Spleen (tissue), 11 donors: Measurements from ENCODE around the gene SLC22A23. TPM values are rescaled to one million over a fixed set of nuclear protein-coding genes. Genes with fewer than 3 reads are reported as not detected.

Source experiments
- DNase-seq: peaks from one replicate; pipeline ENCODE4 v3.0.0-alpha.2; 2020
- H3K27ac ChIP-seq, 8 donors: fragments of 200-600 bp; sonication (generic) in 7 of 8; 1 replicate in 4 of 8; 2 replicates in 4 of 8; pipeline versions ENCODE4 v1.5.0 to v1.8.0; 2016 to 2021; ENCODE audit warnings: inconsistent platforms in 4 of 8, mild to moderate bottlenecking in 4 of 8, moderate library complexity in 1 of 8
- H3K27me3 ChIP-seq, 7 donors: fragments of 200-600 bp; sonication (generic) in 6 of 7; replicated peaks in 1 of 7; 1 replicate in 4 of 7; 2 replicates in 3 of 7; pipeline versions ENCODE4 v1.5.0 to v1.8.0; 2016 to 2021; ENCODE audit warnings: inconsistent platforms in 3 of 7, mild to moderate bottlenecking in 1 of 7
- H3K36me3 ChIP-seq, 6 donors: fragments of 200-600 bp; sonication (generic) in 5 of 6; 1 replicate in 4 of 6; 2 replicates in 2 of 6; pipeline versions ENCODE4 v1.5.0 to v1.8.0; 2016 to 2021; ENCODE audit warnings: inconsistent platforms in 2 of 6
- H3K4me1 ChIP-seq, 6 donors: fragments of 200-600 bp; sonication (generic) in 5 of 6; 1 replicate in 3 of 6; 2 replicates in 3 of 6; pipeline versions ENCODE4 v1.5.0 to v1.8.0; 2016 to 2021; ENCODE audit warnings: inconsistent platforms in 3 of 6
- H3K4me3 ChIP-seq, 8 donors: fragments of 200-600 bp; sonication (generic) in 7 of 8; 1 replicate in 4 of 8; 2 replicates in 4 of 8; pipeline versions ENCODE4 v1.5.0 to v1.8.0; 2016 to 2021; ENCODE audit warnings: inconsistent platforms in 4 of 8, mild to moderate bottlenecking in 4 of 8, moderate library complexity in 2 of 8
- H3K9me3 ChIP-seq, 8 donors: fragments of 200-600 bp; sonication (generic) in 7 of 8; 1 replicate in 4 of 8; 2 replicates in 4 of 8; pipeline versions ENCODE4 v1.5.0 to v1.8.0; 2016 to 2021; ENCODE audit warnings: inconsistent platforms in 4 of 8
- POLR2A ChIP-seq, 3 donors: fragments of 450-650 bp; IDR thresholded peaks; one replicate each; pipeline ENCODE4 v1.5.1; 2017; ENCODE audit warnings: antibody characterized with exemption in 3 of 3, mild to moderate bottlenecking in 1 of 3
- POLR2AphosphoS5 ChIP-seq, 3 donors: sonication (generic); formaldehyde crosslinking; IDR thresholded peaks; one replicate each; pipeline ENCODE4 v1.5.1; 2017; ENCODE audit warnings: antibody characterized with exemption in 3 of 3
- WGBS, 5 donors: extraction: QIAGEN DNeasy Blood & Tissue Kit in 3 of 5; methylation state at CpG; one replicate each; pipeline versions ENCODE4 v1.1.5 to v1.1.7; 2013 to 2018; 5-methylcytosine and 5-hydroxymethylcytosine counted together
- intact Hi-C: fragments of 100-400 bp; cut with DNase I; formaldehyde crosslinking; loops from one replicate; pipeline ENCODE4 v1.15.0; 2023; ENCODE audit warnings: low total_unique reads
- polyA plus RNA-seq, 3 donors: library from polyadenylated mRNA; stranded (reverse); fragments of 200-250 nt; gene quantifications; one replicate each; pipeline ENCODE4 v1.2.1, GENCODE V29; 2013
- total RNA-seq, 7 donors: library from RNA; depleted of rRNA in 3 of 7; stranded (reverse); fragments of >200 nt in 3 of 7; fragmentation: NEBNext Ultra II Directional in 4 of 7; extraction: Animal tissue kit (Norgen Biotek cat#: 25700) in 4 of 7; gene quantifications; one replicate each; pipeline versions ENCODE4 v1.1.0 to v1.2.1, GENCODE V29; 2016 to 2021
- TF ChIP-seq, protein P1 (sequence below), 11 experiments: fragments of 200-600 bp in 7 of 11; fragments of 450-650 bp in 4 of 11; sonication (generic) in 4 of 11; IDR thresholded peaks in 8 of 11; conservative IDR thresholded peaks in 3 of 11; 1 replicate in 7 of 11; 2 replicates in 4 of 11; pipeline versions ENCODE4 v1.4.0 to v1.8.0; 2016 to 2021; ENCODE audit warnings: antibody characterized with exemption in 11 of 11, inconsistent platforms in 4 of 11, mild to moderate bottlenecking in 1 of 11
- donor health status: healthy with polysubstance abuse.
- donor health status: DM: no; HTN: no; CAD: no; lungs with moderate emphysema.
- donor health status: DM: no; HTN: no; CAD: no.
- donor health status: Bipolar disorder and iron deficiency.
- donor health status: healthy.
- donor health status: DM: no; HTN: no; CAD: no.
- donor health status: DM: yes; HTN: yes; CAD: no.

SLC22A23 gene
- total and polyA plus RNA-seq, 10 donors = 1.9 to 22.6 (median 18.3) TPM

DNA sequence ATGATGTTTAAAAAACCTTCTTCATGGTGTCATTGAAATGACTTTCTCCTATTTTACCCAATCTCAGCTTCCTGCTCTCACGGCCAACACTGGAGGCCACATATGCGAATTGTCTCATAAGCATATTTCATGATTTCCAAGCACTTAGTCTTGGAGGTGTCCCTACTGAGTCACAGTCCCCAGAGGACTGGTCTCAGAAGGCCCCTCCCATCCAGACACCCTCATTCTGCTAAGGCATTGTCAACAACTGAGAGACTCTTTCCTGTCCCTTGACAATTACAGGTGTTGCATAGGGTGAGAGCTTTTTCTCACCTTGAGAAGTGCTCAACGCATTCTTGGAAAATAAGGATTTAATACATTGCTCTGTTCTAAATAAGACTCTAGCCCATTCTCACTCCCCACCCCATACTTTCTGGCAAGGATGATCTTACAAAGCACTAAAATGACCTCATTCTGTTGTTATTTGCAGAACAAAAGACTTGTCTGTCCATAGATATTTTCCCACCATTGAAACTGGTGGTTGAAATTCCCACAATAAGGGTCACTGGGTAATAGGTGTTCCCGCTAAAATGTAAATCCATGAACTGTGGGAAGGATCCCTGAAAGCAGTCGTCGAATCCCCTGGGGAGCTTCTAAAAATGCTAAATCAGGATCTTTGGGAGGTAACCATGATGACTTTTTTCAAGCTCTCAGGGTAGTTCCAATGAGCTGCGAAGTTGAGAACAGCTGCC, 32.3 kb upstream of the SLC22A23 start:
- peaks cover 0 to 40% (median 0%) of the 10 kb centered on the region in 7 donors for H3K27me3 ChIP-seq
- WGBS, 5 donors = 67 to 79% (median 77%) methylated on average over 7 of the region's 7 CpGs
- H3K4me1 ChIP-seq = no peaks in the 10 kb centered on the region
- H3K9me3 ChIP-seq = no peaks in the 10 kb centered on the region
- DNase-seq = no peak
- H3K4me3 ChIP-seq = no peak overlapping the region
- no peaks in the 10 kb centered on the region for H3K36me3 ChIP-seq
- H3K27ac ChIP-seq = no peak overlapping the region
- TF ChIP-seq, protein P1, sequence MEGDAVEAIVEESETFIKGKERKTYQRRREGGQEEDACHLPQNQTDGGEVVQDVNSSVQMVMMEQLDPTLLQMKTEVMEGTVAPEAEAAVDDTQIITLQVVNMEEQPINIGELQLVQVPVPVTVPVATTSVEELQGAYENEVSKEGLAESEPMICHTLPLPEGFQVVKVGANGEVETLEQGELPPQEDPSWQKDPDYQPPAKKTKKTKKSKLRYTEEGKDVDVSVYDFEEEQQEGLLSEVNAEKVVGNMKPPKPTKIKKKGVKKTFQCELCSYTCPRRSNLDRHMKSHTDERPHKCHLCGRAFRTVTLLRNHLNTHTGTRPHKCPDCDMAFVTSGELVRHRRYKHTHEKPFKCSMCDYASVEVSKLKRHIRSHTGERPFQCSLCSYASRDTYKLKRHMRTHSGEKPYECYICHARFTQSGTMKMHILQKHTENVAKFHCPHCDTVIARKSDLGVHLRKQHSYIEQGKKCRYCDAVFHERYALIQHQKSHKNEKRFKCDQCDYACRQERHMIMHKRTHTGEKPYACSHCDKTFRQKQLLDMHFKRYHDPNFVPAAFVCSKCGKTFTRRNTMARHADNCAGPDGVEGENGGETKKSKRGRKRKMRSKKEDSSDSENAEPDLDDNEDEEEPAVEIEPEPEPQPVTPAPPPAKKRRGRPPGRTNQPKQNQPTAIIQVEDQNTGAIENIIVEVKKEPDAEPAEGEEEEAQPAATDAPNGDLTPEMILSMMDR (IDR thresholded peaks at IDR 0.05 in 8 of 11, conservative IDR thresholded peaks at IDR 0.05 in 3 of 11) = no peak
- TF ChIP-seq POLR2A (IDR thresholded peaks at IDR 0.05) (no peak), POLR2AphosphoS5 (IDR thresholded peaks at IDR 0.05) (no peak)
- intact Hi-C loops = no loop called here

DNA sequence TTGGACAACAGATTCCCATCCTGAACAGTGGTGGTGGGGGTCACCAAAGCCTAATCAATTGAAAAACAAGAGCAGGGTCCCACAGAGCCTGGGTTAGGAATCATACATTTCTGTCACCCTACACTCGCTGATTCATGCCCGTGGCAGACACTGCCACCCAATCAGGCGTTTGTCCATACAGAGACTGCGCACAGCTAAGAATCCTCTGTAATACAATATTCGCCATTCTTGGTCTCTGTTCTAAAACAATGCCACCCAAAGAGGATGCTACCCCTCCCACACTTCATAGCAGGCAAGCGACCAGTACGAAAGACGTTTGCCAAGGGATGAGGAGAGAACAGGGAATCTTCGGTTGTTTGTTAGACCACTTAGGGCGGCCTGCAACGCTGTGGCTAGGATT, 28.1 kb upstream of the SLC22A23 start:
- peaks cover 0 to 42% (median 3%) of the 10 kb centered on the region in 7 donors for H3K27me3 ChIP-seq
- H3K36me3 ChIP-seq = no peaks in the 10 kb centered on the region
- no peak for DNase-seq
- no peak overlapping the region for H3K27ac ChIP-seq
- peaks cover 0 to 14% (median 7%) of the 10 kb centered on the region in 8 donors for H3K9me3 ChIP-seq
- intact Hi-C loops = no loop called here
- no peak overlapping the region for H3K4me3 ChIP-seq
- 73 to 95% (median 83%) methylated on average over 11 of the region's 11 CpGs for WGBS, 5 donors
- TF ChIP-seq, protein P1 (IDR thresholded peaks at IDR 0.05 in 8 of 11, conservative IDR thresholded peaks at IDR 0.05 in 3 of 11) = no peak
- TF ChIP-seq POLR2A (IDR thresholded peaks at IDR 0.05) (no peak), POLR2AphosphoS5 (IDR thresholded peaks at IDR 0.05) (no peak)
- H3K4me1 ChIP-seq = no peaks in the 10 kb centered on the region

DNA sequence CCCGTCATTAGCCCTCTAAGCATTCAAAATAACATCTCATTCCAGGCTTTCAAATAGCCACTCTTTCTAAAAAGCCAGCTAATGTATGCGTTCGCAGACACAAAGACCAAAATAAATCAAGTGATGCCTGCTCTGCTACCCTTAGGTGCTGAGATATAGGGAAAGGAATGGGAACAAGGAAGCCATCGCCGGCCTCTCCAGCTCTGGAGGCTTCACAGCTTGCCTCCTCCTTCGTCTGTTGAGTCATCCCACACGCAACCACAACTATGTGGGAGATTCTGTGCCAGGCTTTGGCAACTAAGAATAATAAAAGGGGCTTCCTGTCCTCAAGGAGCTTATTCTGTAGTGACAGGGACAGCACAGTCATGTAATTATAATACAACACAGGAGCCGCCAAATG, 27.3 kb upstream of the SLC22A23 start:
- no peak for DNase-seq
- Histone ChIP-seq H3K36me3 (no peaks in the 10 kb centered on the region), H3K27ac (no peak overlapping the region), H3K4me1 (no peaks in the 10 kb centered on the region), H3K9me3 (peaks cover 0 to 20% (median 12%) of the 10 kb centered on the region in 8 donors), H3K27me3 (peaks cover 0 to 46% (median 3%) of the 10 kb centered on the region in 7 donors), H3K4me3 (no peak overlapping the region)
- TF ChIP-seq POLR2AphosphoS5 (IDR thresholded peaks at IDR 0.05) (no peak), POLR2A (IDR thresholded peaks at IDR 0.05) (no peak)
- TF ChIP-seq, protein P1 (IDR thresholded peaks at IDR 0.05 in 8 of 11, conservative IDR thresholded peaks at IDR 0.05 in 3 of 11) = no peak
- intact Hi-C loops = no loop called here
- 80 to 93% (median 87%) methylated on average over 8 of the region's 8 CpGs for WGBS, 5 donors

DNA sequence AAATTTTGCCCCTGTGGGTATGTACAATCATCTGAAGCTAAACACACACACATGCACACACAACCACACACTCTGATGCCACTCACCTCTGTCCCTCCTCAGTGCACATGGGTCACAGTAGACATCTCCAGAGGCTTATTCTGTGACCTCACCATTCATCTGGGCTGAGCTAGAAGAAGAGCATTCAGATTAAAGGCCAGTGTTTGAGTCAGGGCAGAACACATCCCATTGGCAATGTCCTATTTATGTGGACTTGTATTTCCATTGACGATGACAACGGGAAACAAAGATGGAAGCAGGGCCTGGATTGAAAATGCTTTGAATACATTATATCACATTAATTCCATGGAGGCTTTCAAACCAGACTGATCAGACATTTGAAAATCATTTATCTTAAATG, 26.8 kb upstream of the SLC22A23 start:
- WGBS, 5 donors = 94 to 99% (median 96%) methylated on average over 2 of the region's 2 CpGs
- no peak for DNase-seq
- peaks cover 0 to 20% (median 13%) of the 10 kb centered on the region in 8 donors for H3K9me3 ChIP-seq
- no peak overlapping the region for H3K4me3 ChIP-seq
- H3K4me1 ChIP-seq = no peaks in the 10 kb centered on the region
- H3K36me3 ChIP-seq = no peaks in the 10 kb centered on the region
- intact Hi-C loops = no loop called here
- H3K27ac ChIP-seq = no peak overlapping the region
- peaks cover 0 to 43% (median 3%) of the 10 kb centered on the region in 7 donors for H3K27me3 ChIP-seq
- TF ChIP-seq POLR2A (IDR thresholded peaks at IDR 0.05) (no peak), POLR2AphosphoS5 (IDR thresholded peaks at IDR 0.05) (no peak)
- TF ChIP-seq, protein P1 (IDR thresholded peaks at IDR 0.05 in 8 of 11, conservative IDR thresholded peaks at IDR 0.05 in 3 of 11) = no peak
